Endothelial cell (in vitro differentiated cells): Measurements from ENCODE around the gene IMPDH1. TPM values are rescaled to one million over a fixed set of nuclear protein-coding genes. Genes with fewer than 3 reads are reported as not detected.

Experiments used
- DNase-seq: peaks from one replicate; pipeline ENCODE4 v3.0.0; 2021; ENCODE audit warnings: low spot score
- H3K27ac Mint-ChIP-seq: one replicate; pipeline ENCODE4 v1.8.0; 2021; ENCODE audit warnings: mixed read lengths, inconsistent platforms; ENCODE audit not compliant: unreplicated experiment
- H3K27me3 Mint-ChIP-seq: one replicate; pipeline ENCODE4 v1.8.0; 2021; ENCODE audit warnings: mild to moderate bottlenecking, moderate library complexity, mixed read lengths, inconsistent platforms; ENCODE audit not compliant: unreplicated experiment
- H3K36me3 Mint-ChIP-seq: one replicate; pipeline ENCODE4 v1.8.0; 2021; ENCODE audit warnings: mild to moderate bottlenecking, low read depth, mixed read lengths, inconsistent platforms; ENCODE audit not compliant: unreplicated experiment
- H3K4me1 Mint-ChIP-seq: one replicate; pipeline ENCODE4 v1.8.0; 2021; ENCODE audit warnings: mild to moderate bottlenecking, mixed read lengths, inconsistent platforms; ENCODE audit not compliant: unreplicated experiment
- H3K4me3 Mint-ChIP-seq: one replicate; pipeline ENCODE4 v1.8.0; 2021; ENCODE audit warnings: mild to moderate bottlenecking, mixed read lengths, inconsistent platforms; ENCODE audit not compliant: unreplicated experiment
- H3K9me3 Mint-ChIP-seq: one replicate; pipeline ENCODE4 v1.8.0; 2021; ENCODE audit warnings: mixed read lengths, inconsistent platforms; ENCODE audit not compliant: unreplicated experiment
- CTCF ChIP-seq: fragments of 200-600 bp; sonication (generic); IDR thresholded peaks from one replicate; pipeline ENCODE4 v1.5.0; 2021; ENCODE audit warnings: antibody characterized with exemption; ENCODE audit not compliant: unreplicated experiment
- total RNA-seq: library from RNA; stranded (reverse); fragmentation: NEBNext Ultra II Directional; extraction: Animal tissue kit (Norgen Biotek cat#: 25700); gene quantifications from one replicate; pipeline ENCODE4 v1.2.1, GENCODE V29; 2021; ENCODE audit not compliant: unreplicated experiment

IMPDH1 gene
- total RNA-seq, 1 donor from 2014 or later: 7.5 TPM

GRCh38 chr7:128344431-128344774 lies 65.4 kb downstream of the IMPDH1 start:
- peaks cover 4% of the 10 kb centered on the region for H3K36me3 Mint-ChIP-seq
- H3K27me3 Mint-ChIP-seq: peaks cover 11% of the 10 kb centered on the region
- no peaks in the 10 kb centered on the region for H3K9me3 Mint-ChIP-seq
- no peak for TF ChIP-seq CTCF
- no peak for DNase-seq
- H3K4me3 Mint-ChIP-seq: peak overlapping the region; percentile 59
- H3K4me1 Mint-ChIP-seq: peaks cover 7% of the 10 kb centered on the region
- no peak overlapping the region for H3K27ac Mint-ChIP-seq

- Mint-ChIP-seq H3K27me3 (peaks cover 5% of the 10 kb centered on the region), H3K9me3 (no peaks in the 10 kb centered on the region), H3K36me3 (peaks cover 4% of the 10 kb centered on the region), H3K4me3 (peak within 1 kb of the TSS; percentile 83), H3K27ac (peak within 1 kb of the TSS; percentile 80), H3K4me1 (peaks cover 7% of the 10 kb centered on the region)
- no peak for TF ChIP-seq CTCF
- DNase-seq: peak; percentile 78
Observed at GRCh38 chr7:128343554-128344430, 66.0 kb downstream of the IMPDH1 start, which contains the start of gene RBM28. Gene RBM28, minus strand, starts transcription at chr7:128343908. Its CDS starts 115 bp downstream, at chr7:128343793.

Other genes with a start within 250 kb of the IMPDH1 start
- gene LEP, start 168.7 kb downstream of the IMPDH1 start, total RNA-seq: not detected
- gene RBM28, start 66.1 kb downstream of the IMPDH1 start, total RNA-seq: 42.8 TPM
- 10.8 TPM for gene PRRT4, start 48.3 kb downstream of the IMPDH1 start, total RNA-seq
- 13.1 TPM for gene HILPDA, start 45.9 kb upstream of the IMPDH1 start, total RNA-seq
- gene METTL2B, start 66.8 kb upstream of the IMPDH1 start, total RNA-seq: 26.9 TPM